DND-41 (cell line): ENCODE measurements around the gene PKN3.

Experiments
- CTCF ChIP-seq: IDR thresholded peaks from 2 replicates; pipeline ENCODE4 v1.5.1; 2012; ENCODE audit warnings: borderline replicate concordance, low read length, moderate library complexity, mild to moderate bottlenecking; ENCODE audit not compliant: poor library complexity, severe bottlenecking; ENCODE audit errors: extremely low read depth
- EZH2 ChIP-seq: IDR thresholded peaks from 3 replicates; pipeline ENCODE4 v1.6.1; 2012; ENCODE audit warnings: borderline replicate concordance, low read depth, mild to moderate bottlenecking, moderate library complexity, low read length, inconsistent platforms; ENCODE audit not compliant: severe bottlenecking

GRCh38 chr9:128757602-128758001, 55.3 kb downstream of the PKN3 start:
- TF ChIP-seq CTCF (no peak), EZH2 (no peak)
